Measurements from ENCODE around the gene SLC6A13.

DNA sequence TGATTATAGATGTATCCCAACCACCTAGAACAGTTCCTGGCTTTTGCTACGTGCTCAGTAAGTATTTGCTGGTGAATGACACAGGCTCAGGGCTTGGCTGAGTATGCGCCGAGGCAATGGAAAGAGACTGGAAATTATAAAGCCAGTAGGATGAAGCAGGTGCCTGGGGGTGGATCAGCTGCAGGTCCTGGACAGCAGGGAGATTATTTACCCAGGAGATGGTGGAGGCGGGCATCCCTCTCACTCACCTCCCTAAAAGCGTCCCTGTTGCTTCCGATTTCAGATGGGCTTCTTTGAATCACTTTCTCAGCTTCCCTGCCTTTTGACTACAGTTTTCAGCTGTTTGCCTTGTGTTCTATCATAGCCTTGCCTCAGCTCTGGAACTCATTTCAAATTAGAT, 6.4 kb downstream of the SLC6A13 start:
- no peak for TF ChIP-seq CTCF (IDR thresholded peaks at IDR 0.05; ENCODE audit: poor library complexity)
- TF ChIP-seq EZH2 (IDR thresholded peaks at IDR 0.05; ENCODE audit: borderline replicate concordance), result no peak
